Transverse colon (tissue), 4 donors: ENCODE measurements around the gene ABHD6. TPM values are rescaled to one million over a fixed set of nuclear protein-coding genes. Genes with fewer than 3 reads are reported as not detected.
"Not testable (repeated sequence)": the region's sequence is repeated elsewhere in the genome, so short reads cannot be mapped to it uniquely, and the experiment has no call there.

Experiments used
- DNase-seq: peaks from one replicate; pipeline ENCODE4 v3.0.0-alpha.2; 2019
- H3K27ac ChIP-seq, 4 donors: fragments of 200-600 bp; sonication (generic); 2 replicates each; pipeline ENCODE4 v1.5.1; 2016 to 2018; ENCODE audit warnings: inconsistent platforms in 4 of 4
- H3K27me3 ChIP-seq: fragments of 200-600 bp; sonication (generic); 2 replicates; pipeline ENCODE4 v1.5.1; 2017; ENCODE audit warnings: inconsistent platforms
- H3K36me3 ChIP-seq, 4 donors: fragments of 200-600 bp; sonication (generic); 2 replicates each; pipeline ENCODE4 v1.5.1; 2017 to 2019; ENCODE audit warnings: inconsistent platforms in 4 of 4
- H3K4me1 ChIP-seq, 4 donors: fragments of 200-600 bp; sonication (generic); 2 replicates each; pipeline ENCODE4 v1.5.1; 2017 to 2020; ENCODE audit warnings: inconsistent platforms in 4 of 4
- H3K4me3 ChIP-seq, 4 donors: fragments of 200-600 bp; sonication (generic); 1 replicate in 1 of 4; 2 replicates in 3 of 4; pipeline versions ENCODE4 v1.5.1 to v1.6.1; 2017 to 2019; ENCODE audit warnings: inconsistent platforms in 4 of 4
- H3K9me3 ChIP-seq, 2 donors: fragments of 200-600 bp; sonication (generic); 2 replicates each; pipeline ENCODE4 v1.5.1; 2017 to 2019; ENCODE audit warnings: inconsistent platforms in 2 of 2
- CTCF ChIP-seq, 5 experiments: fragments of 200-600 bp in 3 of 5; fragments of 450-650 bp in 2 of 5; sonication (generic) in 3 of 5; IDR thresholded peaks; 1 replicate in 2 of 5; 2 replicates in 3 of 5; pipeline ENCODE4 v1.5.1; 2016 to 2017; ENCODE audit warnings: antibody characterized with exemption in 5 of 5, inconsistent platforms in 3 of 5, mild to moderate bottlenecking in 2 of 5, moderate library complexity in 1 of 5
- EP300 ChIP-seq: sonication (generic); formaldehyde crosslinking; IDR thresholded peaks from one replicate; pipeline ENCODE4 v1.6.1; 2017; ENCODE audit warnings: antibody characterized with exemption, low read depth
- POLR2A ChIP-seq: fragments of 450-650 bp; IDR thresholded peaks from one replicate; pipeline ENCODE4 v1.6.1; 2016; ENCODE audit warnings: antibody characterized with exemption, mild to moderate bottlenecking, moderate library complexity
- POLR2AphosphoS5 ChIP-seq, 3 donors: sonication (generic); formaldehyde crosslinking; IDR thresholded peaks; one replicate each; pipeline ENCODE4 v1.6.1; 2016; ENCODE audit warnings: antibody characterized with exemption in 3 of 3
- WGBS, 2 donors: methylation state at CpG; one replicate each; pipeline ENCODE4 v1.1.5; 2018; ENCODE audit warnings: low coverage in 1 of 2; 5-methylcytosine and 5-hydroxymethylcytosine counted together
- in situ Hi-C, 4 donors: fragments of 200-750 bp; cut with MboI; loops; one replicate each; pipeline versions ENCODE4 v1.15.0 to v1.15.1; 2017; ENCODE audit warnings: low sequenced_read_pairs in 3 of 4, low pct_ligation_motif_present in 1 of 4, low pct_unique_long_range_greater_than_20kb in 1 of 4
- intact Hi-C: fragments of 100-400 bp; cut with DNase I; formaldehyde crosslinking; loops from one replicate; pipeline ENCODE4 v1.15.1; 2023; ENCODE audit warnings: low total_unique reads
- total RNA-seq, 4 donors: library from RNA; depleted of rRNA; stranded (reverse); fragments of >200 nt; gene quantifications; one replicate each; pipeline ENCODE4 v1.1.0, GENCODE V29; 2016

ABHD6 gene
- total RNA-seq, 4 donors from 2014 or later = 5.2 to 68.1 (median 32.0) TPM

GRCh38 chr3:58200121-58200709 lies 37.4 kb upstream of the ABHD6 start:
- TF ChIP-seq POLR2A (no peak), CTCF (IDR thresholded peaks at IDR 0.05) (no peak), POLR2AphosphoS5 (IDR thresholded peaks at IDR 0.05) (no peak), EP300 (no peak)
- Histone ChIP-seq H3K27ac (no peak overlapping the region), H3K36me3 (no peaks in the 10 kb centered on the region), H3K9me3 (no peaks in the 10 kb centered on the region), H3K4me1 (peaks cover 0 to 5% (median 2%) of the 10 kb centered on the region in 4 donors), H3K27me3 (no peaks in the 10 kb centered on the region), H3K4me3 (no peak overlapping the region)
- intact Hi-C loops (no loop called here), in situ Hi-C loops (no loop called here)
- DNase-seq = no peak

GRCh38 chr3:58200846-58201355 lies 36.7 kb upstream of the ABHD6 start:
- no peaks in the 10 kb centered on the region for H3K27me3 ChIP-seq
- intact Hi-C loops = no loop called here
- 50 to 58% methylated on average over 3 to 11 of the region's 11 CpGs for WGBS, 2 donors
- TF ChIP-seq CTCF (IDR thresholded peaks at IDR 0.05) (no peak), EP300 (no peak), POLR2AphosphoS5 (IDR thresholded peaks at IDR 0.05) (no peak), POLR2A (no peak)
- H3K4me3 ChIP-seq = no peak overlapping the region
- H3K27ac ChIP-seq = no peak overlapping the region
- H3K9me3 ChIP-seq = no peaks in the 10 kb centered on the region
- H3K4me1 ChIP-seq = peaks cover 0 to 5% (median 2%) of the 10 kb centered on the region in 4 donors
- no peak for DNase-seq
- in situ Hi-C loops = no loop called here
- H3K36me3 ChIP-seq = no peaks in the 10 kb centered on the region

- H3K9me3 ChIP-seq, H3K4me1 ChIP-seq, DNase-seq, H3K27ac ChIP-seq, intact Hi-C loops, H3K36me3 ChIP-seq, H3K27me3 ChIP-seq, in situ Hi-C loops, H3K4me3 ChIP-seq: not testable (repeated sequence)
- WGBS, 2 donors = 40 to 75% methylated on average over 1 to 3 of the region's 3 CpGs
Observed at GRCh38 chr3:58201451-58201850, 36.1 kb upstream of the ABHD6 start.

GRCh38 chr3:58202917-58203360 lies 34.7 kb upstream of the ABHD6 start:
- Histone ChIP-seq H3K36me3 (no peaks in the 10 kb centered on the region), H3K4me1 (peaks cover 0 to 5% (median 2%) of the 10 kb centered on the region in 4 donors), H3K27ac (no peak overlapping the region), H3K4me3 (no peak overlapping the region), H3K9me3 (no peaks in the 10 kb centered on the region), H3K27me3 (no peaks in the 10 kb centered on the region)
- no peak for DNase-seq
- in situ Hi-C loops = no loop called here
- intact Hi-C loops = no loop called here
- 70 to 80% methylated on average over 2 to 9 of the region's 9 CpGs for WGBS, 2 donors
- TF ChIP-seq CTCF (IDR thresholded peaks at IDR 0.05) = no peak
- no peak for TF ChIP-seq POLR2AphosphoS5 (IDR thresholded peaks at IDR 0.05)
- TF ChIP-seq EP300 = no peak
- no peak for TF ChIP-seq POLR2A

- Histone ChIP-seq H3K4me3 (no peak overlapping the region), H3K4me1 (peaks cover 0 to 5% (median 2%) of the 10 kb centered on the region in 4 donors), H3K9me3 (no peaks in the 10 kb centered on the region), H3K27ac (no peak overlapping the region), H3K36me3 (no peaks in the 10 kb centered on the region), H3K27me3 (no peaks in the 10 kb centered on the region)
- in situ Hi-C loops (no loop called here), intact Hi-C loops (no loop called here)
- 93 to 97% methylated on average over 2 to 4 of the region's 4 CpGs for WGBS, 2 donors
- TF ChIP-seq POLR2A (no peak), CTCF (IDR thresholded peaks at IDR 0.05) (no peak), POLR2AphosphoS5 (IDR thresholded peaks at IDR 0.05) (no peak), EP300 (no peak)
- DNase-seq = no peak
Observed at GRCh38 chr3:58203541-58203940, 34.1 kb upstream of the ABHD6 start.
